Head of caudate nucleus (tissue), 42 donors: ENCODE data around the gene SYVN1.

Experiments
- DNase-seq, 42 donors: peaks; one replicate each; pipeline versions ENCODE4 v3.0.0 to v3.0.0-alpha.2; 2020 to 2021; ENCODE audit warnings: mixed read lengths in 7 of 42
- intact Hi-C: fragments of 100-400 bp; cut with DNase I; formaldehyde crosslinking; loops from one replicate; pipeline ENCODE4 v1.15.0; 2022

SYVN1 gene

DNA sequence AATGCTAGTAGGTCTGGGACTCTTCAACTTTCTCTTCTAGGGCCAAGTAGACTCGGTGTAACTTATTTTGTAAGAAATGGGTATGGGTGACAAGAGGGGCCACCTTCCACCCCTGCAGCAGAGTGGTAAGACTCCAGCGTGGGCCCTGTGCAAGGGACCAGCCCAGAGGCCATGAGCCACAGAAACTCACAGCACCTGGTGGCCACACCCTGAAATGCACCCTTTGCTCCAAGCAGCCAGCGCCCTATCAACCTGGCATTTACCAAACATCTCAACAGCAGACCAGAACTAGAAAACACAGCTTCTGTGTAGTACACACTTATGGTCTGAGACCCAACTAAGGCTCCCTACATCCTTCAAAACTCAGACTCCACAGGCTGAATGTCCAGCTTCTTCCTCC lies 56.2 kb downstream of the SYVN1 start:
- no peak for DNase-seq
- intact Hi-C loops, result no loop called here

- intact Hi-C loops, result no loop called here
- no peak for DNase-seq
Observed at GRCh38 chr11:65077451-65077850, 56.9 kb downstream of the SYVN1 start.
